Glutamatergic neuron (in vitro differentiated cells): ENCODE measurements around the gene CRACR2B. TPM values are rescaled to one million over a fixed set of nuclear protein-coding genes. Genes with fewer than 3 reads are reported as not detected.

Source experiments
- DNase-seq: peaks from one replicate; pipeline ENCODE4 v3.0.0; 2022
- H3K27ac Mint-ChIP-seq: one replicate; pipeline ENCODE4 v1.8.0; 2020; ENCODE audit warnings: mild to moderate bottlenecking, mixed read lengths, inconsistent platforms; ENCODE audit not compliant: unreplicated experiment
- H3K27me3 Mint-ChIP-seq: one replicate; pipeline ENCODE4 v1.8.0; 2020; ENCODE audit warnings: mild to moderate bottlenecking, moderate library complexity, mixed read lengths, inconsistent platforms; ENCODE audit not compliant: unreplicated experiment
- H3K36me3 Mint-ChIP-seq: one replicate; pipeline ENCODE4 v1.8.0; 2020; ENCODE audit warnings: mild to moderate bottlenecking, mixed read lengths, inconsistent platforms; ENCODE audit not compliant: unreplicated experiment
- H3K4me1 Mint-ChIP-seq: one replicate; pipeline ENCODE4 v1.8.0; 2020; ENCODE audit warnings: mild to moderate bottlenecking, low read depth, mixed read lengths, inconsistent platforms; ENCODE audit not compliant: unreplicated experiment
- H3K4me3 Mint-ChIP-seq: one replicate; pipeline ENCODE4 v1.8.0; 2020; ENCODE audit warnings: mild to moderate bottlenecking, mixed read lengths, inconsistent platforms; ENCODE audit not compliant: unreplicated experiment
- H3K9me3 Mint-ChIP-seq: one replicate; pipeline ENCODE4 v1.8.0; 2020; ENCODE audit warnings: mild to moderate bottlenecking, moderate library complexity, mixed read lengths, inconsistent platforms; ENCODE audit not compliant: unreplicated experiment
- CTCF ChIP-seq: fragments of 200-600 bp; sonication (generic); IDR thresholded peaks from one replicate; pipeline ENCODE4 v1.5.0; 2021; ENCODE audit not compliant: partially characterized antibody, unreplicated experiment
- total RNA-seq: library from RNA; stranded (reverse); fragmentation: NEBNext Ultra II Directional; extraction: Animal tissue kit (Norgen Biotek cat#: 25700); gene quantifications from one replicate; pipeline ENCODE4 v1.2.1, GENCODE V29; 2021; ENCODE audit not compliant: unreplicated experiment

Gene CRACR2B
- total RNA-seq, 1 donor from 2014 or later: 19.7 TPM

- H3K27me3 Mint-ChIP-seq: peaks cover 14% of the 10 kb centered on the region
- no peaks in the 10 kb centered on the region for H3K36me3 Mint-ChIP-seq
Observed at GRCh38 chr11:821512-822371, 6.0 kb upstream of the CRACR2B start.

GRCh38 chr11:823441-824291 lies 4.1 kb upstream of the CRACR2B start:
- TF ChIP-seq CTCF: no peak
- peak; percentile 15 for DNase-seq
- no peak overlapping the region for H3K4me3 Mint-ChIP-seq
- peaks cover 13% of the 10 kb centered on the region for H3K27me3 Mint-ChIP-seq
- peaks cover 8% of the 10 kb centered on the region for H3K4me1 Mint-ChIP-seq
- no peaks in the 10 kb centered on the region for H3K36me3 Mint-ChIP-seq
- peaks cover 3% of the 10 kb centered on the region for H3K9me3 Mint-ChIP-seq
- H3K27ac Mint-ChIP-seq: no peak overlapping the region

More at GRCh38 chr11:821512-822371, 6.0 kb upstream of the CRACR2B start:
- Mint-ChIP-seq H3K4me1 (no peaks in the 10 kb centered on the region), H3K9me3 (peaks cover 3% of the 10 kb centered on the region), H3K27ac (no peak overlapping the region), H3K4me3 (no peak overlapping the region)
- no peak for DNase-seq
- no peak for TF ChIP-seq CTCF

GRCh38 chr11:824292-824880 lies 3.3 kb upstream of the CRACR2B start:
- H3K36me3 Mint-ChIP-seq: no peaks in the 10 kb centered on the region

GRCh38 chr11:824942-825341 lies 2.8 kb upstream of the CRACR2B start:
- no peak overlapping the region for H3K4me3 Mint-ChIP-seq
- peaks cover 8% of the 10 kb centered on the region for H3K4me1 Mint-ChIP-seq
- peaks cover 13% of the 10 kb centered on the region for H3K27me3 Mint-ChIP-seq
- no peak for TF ChIP-seq CTCF
- H3K27ac Mint-ChIP-seq: peak overlapping the region; percentile 17
- H3K9me3 Mint-ChIP-seq: peaks cover 5% of the 10 kb centered on the region
- peak; percentile 15 for DNase-seq
- no peaks in the 10 kb centered on the region for H3K36me3 Mint-ChIP-seq

More at GRCh38 chr11:824292-824880, 3.3 kb upstream of the CRACR2B start:
- H3K27me3 Mint-ChIP-seq: peaks cover 13% of the 10 kb centered on the region
- no peak for TF ChIP-seq CTCF
- DNase-seq: peak; percentile 14
- H3K4me1 Mint-ChIP-seq: peaks cover 8% of the 10 kb centered on the region
- H3K4me3 Mint-ChIP-seq: no peak overlapping the region
- H3K27ac Mint-ChIP-seq: no peak overlapping the region
- peaks cover 5% of the 10 kb centered on the region for H3K9me3 Mint-ChIP-seq
